Gastroesophageal sphincter (tissue), 4 donors: ENCODE measurements around the gene PHLDA2. TPM values are rescaled to one million over a fixed set of nuclear protein-coding genes. Genes with fewer than 3 reads are reported as not detected.
A peak's percentile ranks its signal among the peaks of the same experiment; 100 is the strongest.

Source experiments
- ATAC-seq: fragments of 150-250 bp; one replicate; pipeline ENCODE4 v1.9.1; 2016; ENCODE audit warnings: mild to moderate bottlenecking, moderate library complexity
- H3K27ac ChIP-seq, 4 donors: fragments of 200-600 bp; sonication (generic) in 3 of 4; 1 replicate in 3 of 4; 2 replicates in 1 of 4; pipeline ENCODE4 v1.5.1; 2016 to 2019
- H3K27me3 ChIP-seq: fragments of 200-600 bp; sonication (generic); one replicate; pipeline ENCODE4 v1.5.1; 2019
- H3K36me3 ChIP-seq, 2 donors: fragments of 200-600 bp; sonication (generic); one replicate each; pipeline ENCODE4 v1.5.1; 2019; ENCODE audit warnings: control low read depth in 1 of 2
- H3K4me1 ChIP-seq, 3 donors: fragments of 200-600 bp; sonication (generic); 1 replicate in 2 of 3; 2 replicates in 1 of 3; pipeline ENCODE4 v1.5.1; 2016 to 2019; ENCODE audit warnings: control low read depth in 2 of 3
- H3K4me3 ChIP-seq, 2 donors: fragments of 200-600 bp; sonication (generic); one replicate each; pipeline ENCODE4 v1.5.1; 2019; ENCODE audit warnings: mild to moderate bottlenecking in 1 of 2, moderate library complexity in 1 of 2
- H3K9me3 ChIP-seq, 3 donors: fragments of 200-600 bp; sonication (generic); one replicate each; pipeline ENCODE4 v1.5.1; 2017 to 2019; ENCODE audit warnings: control low read depth in 2 of 3
- CTCF ChIP-seq, 4 experiments: fragments of 200-600 bp in 2 of 4; fragments of 450-650 bp in 2 of 4; sonication (generic) in 1 of 4; IDR thresholded peaks; one replicate each; pipeline ENCODE4 v1.5.1; 2017 to 2019; ENCODE audit warnings: antibody characterized with exemption in 4 of 4, mild to moderate bottlenecking in 2 of 4, moderate library complexity in 2 of 4
- EP300 ChIP-seq: sonication (generic); formaldehyde crosslinking; IDR thresholded peaks from one replicate; pipeline ENCODE4 v1.6.1; 2017; ENCODE audit warnings: antibody characterized with exemption, mild to moderate bottlenecking
- POLR2A ChIP-seq, 2 donors: fragments of 450-650 bp; IDR thresholded peaks; one replicate each; pipeline ENCODE4 v1.6.1; 2017; ENCODE audit warnings: antibody characterized with exemption in 2 of 2, mild to moderate bottlenecking in 2 of 2, moderate library complexity in 1 of 2
- POLR2AphosphoS5 ChIP-seq: sonication (generic); formaldehyde crosslinking; IDR thresholded peaks from one replicate; pipeline ENCODE4 v1.6.1; 2017; ENCODE audit warnings: antibody characterized with exemption
- WGBS, 2 donors: methylation state at CpG; one replicate each; pipeline ENCODE4 v1.1.5; 2018; ENCODE audit warnings: low coverage in 1 of 2; 5-methylcytosine and 5-hydroxymethylcytosine counted together
- total RNA-seq, 4 donors: library from RNA; depleted of rRNA; stranded (reverse); fragments of >200 nt; gene quantifications; one replicate each; pipeline ENCODE4 v1.1.0, GENCODE V29; 2016

Gene PHLDA2
- total RNA-seq, 4 donors from 2014 or later = 0.82 to 5.0 (median 1.9) TPM; not detected in 1

GRCh38 chr11:2911785-2912391, 17.3 kb downstream of the PHLDA2 start:
- no peak for TF ChIP-seq EP300
- TF ChIP-seq POLR2AphosphoS5 = no peak
- no peak for TF ChIP-seq CTCF (IDR thresholded peaks at IDR 0.05)
- TF ChIP-seq POLR2A (IDR thresholded peaks at IDR 0.05) = no peak
- Histone ChIP-seq H3K27me3 (peaks cover 32% of the 10 kb centered on the region), H3K4me3 (no peak overlapping the region), H3K4me1 (peaks cover 0 to 15% (median 7%) of the 10 kb centered on the region in 3 donors), H3K27ac (no peak overlapping the region), H3K36me3 (peaks cover 0 to 13% of the 10 kb centered on the region in 2 donors), H3K9me3 (peaks cover 0 to 5% (median 0%) of the 10 kb centered on the region in 3 donors)
- 85% methylated on average over 3 to 4 of the region's 12 CpGs for WGBS, 2 donors
- no peak for ATAC-seq

DNA sequence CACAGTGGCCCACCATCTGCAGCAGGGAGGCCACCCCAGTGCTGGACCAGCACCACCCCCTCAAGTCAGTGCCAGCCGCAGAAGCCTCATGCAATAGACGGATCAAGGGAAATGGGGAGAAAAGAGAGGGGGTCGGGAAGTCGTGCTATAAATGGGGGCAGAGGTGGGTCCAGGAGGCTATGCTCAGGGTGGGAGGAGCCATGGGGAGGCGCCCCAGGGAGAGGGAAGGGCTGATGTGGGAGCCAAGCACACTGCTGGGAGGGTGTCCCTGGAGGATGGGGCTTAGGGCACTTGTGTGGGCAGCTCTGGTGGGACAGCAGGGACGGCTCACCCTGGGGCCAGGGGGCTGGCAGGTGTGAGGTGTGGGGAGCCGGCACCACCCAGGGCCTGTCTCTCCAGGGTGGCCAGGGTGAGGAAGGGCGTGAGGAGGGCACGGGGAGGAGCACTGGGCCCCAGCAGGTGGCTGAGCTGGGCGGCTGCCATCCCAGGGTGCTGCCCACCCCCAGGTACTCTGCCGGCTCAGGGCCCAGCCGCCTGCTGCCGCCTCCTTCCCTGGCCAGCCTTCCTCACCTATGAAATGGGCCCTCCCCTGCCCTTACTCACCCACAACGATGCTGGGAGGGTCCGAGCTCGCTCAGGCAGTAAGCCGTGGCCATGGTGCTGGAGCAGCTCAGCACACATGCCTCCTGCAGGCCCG, 18.0 kb downstream of the PHLDA2 start:
- H3K36me3 ChIP-seq = peaks cover 0 to 14% of the 10 kb centered on the region in 2 donors
- ATAC-seq = no peak
- H3K9me3 ChIP-seq = peaks cover 0 to 6% (median 0%) of the 10 kb centered on the region in 3 donors
- H3K4me3 ChIP-seq = no peak overlapping the region
- peaks cover 34% of the 10 kb centered on the region for H3K27me3 ChIP-seq
- H3K27ac ChIP-seq = no peak overlapping the region
- TF ChIP-seq POLR2AphosphoS5 (no peak), POLR2A (IDR thresholded peaks at IDR 0.05) (no peak), CTCF (IDR thresholded peaks at IDR 0.05) (no peak), EP300 (no peak)
- peaks cover 0 to 15% (median 7%) of the 10 kb centered on the region in 3 donors for H3K4me1 ChIP-seq
- 87 to 100% methylated on average over 2 to 9 of the region's 18 CpGs for WGBS, 2 donors

- 81 to 94% methylated on average over 5 to 9 of the region's 13 CpGs for WGBS, 2 donors
- ATAC-seq = no peak
These were observed 18.7 kb downstream of the PHLDA2 start for GRCh38 chr11:2910401-2910955.

GRCh38 chr11:2909133-2909902, 19.9 kb downstream of the PHLDA2 start:
- Histone ChIP-seq H3K36me3 (peaks cover 0 to 23% of the 10 kb centered on the region in 2 donors), H3K27ac (no peak overlapping the region), H3K4me1 (peaks cover 0 to 17% (median 7%) of the 10 kb centered on the region in 3 donors), H3K9me3 (peaks cover 0 to 6% (median 0%) of the 10 kb centered on the region in 3 donors), H3K4me3 (peak overlapping the region in 1 of 2 donors; percentile 39), H3K27me3 (peaks cover 40% of the 10 kb centered on the region)
- ATAC-seq = peak; percentile 50
- TF ChIP-seq EP300 (no peak), POLR2A (IDR thresholded peaks at IDR 0.05) (no peak), CTCF (IDR thresholded peaks at IDR 0.05) (no peak), POLR2AphosphoS5 (no peak)
- WGBS, 2 donors = no CpG with 5 or more reads among the region's 78 CpGs

More at GRCh38 chr11:2910401-2910955, 18.7 kb downstream of the PHLDA2 start:
- TF ChIP-seq EP300 = no peak
- TF ChIP-seq POLR2AphosphoS5 = no peak
- no peak for TF ChIP-seq CTCF (IDR thresholded peaks at IDR 0.05)
- Histone ChIP-seq H3K4me1 (peaks cover 0 to 15% (median 7%) of the 10 kb centered on the region in 3 donors), H3K27me3 (peaks cover 34% of the 10 kb centered on the region), H3K27ac (no peak overlapping the region), H3K9me3 (peaks cover 0 to 6% (median 0%) of the 10 kb centered on the region in 3 donors), H3K36me3 (peaks cover 0 to 18% of the 10 kb centered on the region in 2 donors), H3K4me3 (no peak overlapping the region)
